ENCODE measurements around the gene EHD4.

EHD4 gene

DNA sequence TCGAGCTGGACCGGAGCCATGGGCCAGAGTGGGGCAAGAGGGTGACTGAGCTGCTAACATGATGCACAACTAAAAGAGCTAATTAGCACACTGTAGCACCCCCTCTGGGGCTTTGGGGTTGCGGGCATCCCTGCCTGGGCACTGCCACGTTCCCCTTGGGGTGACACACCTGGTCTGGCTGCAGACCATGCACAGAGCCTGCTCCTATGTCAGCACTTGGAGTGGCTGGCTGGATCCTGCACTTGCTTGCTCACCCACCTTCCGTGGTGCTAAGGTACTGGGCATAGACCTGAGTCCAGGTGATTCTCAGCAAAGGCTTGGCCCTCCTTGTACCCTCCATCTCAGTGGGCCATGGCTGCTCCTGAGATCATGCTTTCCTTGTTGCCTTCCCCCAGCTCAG, 65.7 kb downstream of the EHD4 start:
- Histone ChIP-seq H3K9ac (no peak overlapping the region), H3K27me3 (ENCODE audit: insufficient read depth, low read depth) (no peaks in the 10 kb centered on the region), H2AFZ (ENCODE audit: low read depth) (no peak overlapping the region), H3K4me2 (no peak overlapping the region), H3K79me2 (ENCODE audit: insufficient read depth, low read depth) (no peaks in the 10 kb centered on the region), H3K36me3 (ENCODE audit: insufficient read depth) (no peaks in the 10 kb centered on the region), H3K27ac (no peak overlapping the region), H4K20me1 (ENCODE audit: insufficient read depth) (no peaks in the 10 kb centered on the region), H3K4me3 (IDR thresholded peaks at IDR 0.05; ENCODE audit: insufficient read depth, low read depth, low read length) (no peak overlapping the region), H3K4me1 (ENCODE audit: low read depth, poor library complexity, severe bottlenecking) (peaks cover 7% of the 10 kb centered on the region)
- TF ChIP-seq, protein P1, sequence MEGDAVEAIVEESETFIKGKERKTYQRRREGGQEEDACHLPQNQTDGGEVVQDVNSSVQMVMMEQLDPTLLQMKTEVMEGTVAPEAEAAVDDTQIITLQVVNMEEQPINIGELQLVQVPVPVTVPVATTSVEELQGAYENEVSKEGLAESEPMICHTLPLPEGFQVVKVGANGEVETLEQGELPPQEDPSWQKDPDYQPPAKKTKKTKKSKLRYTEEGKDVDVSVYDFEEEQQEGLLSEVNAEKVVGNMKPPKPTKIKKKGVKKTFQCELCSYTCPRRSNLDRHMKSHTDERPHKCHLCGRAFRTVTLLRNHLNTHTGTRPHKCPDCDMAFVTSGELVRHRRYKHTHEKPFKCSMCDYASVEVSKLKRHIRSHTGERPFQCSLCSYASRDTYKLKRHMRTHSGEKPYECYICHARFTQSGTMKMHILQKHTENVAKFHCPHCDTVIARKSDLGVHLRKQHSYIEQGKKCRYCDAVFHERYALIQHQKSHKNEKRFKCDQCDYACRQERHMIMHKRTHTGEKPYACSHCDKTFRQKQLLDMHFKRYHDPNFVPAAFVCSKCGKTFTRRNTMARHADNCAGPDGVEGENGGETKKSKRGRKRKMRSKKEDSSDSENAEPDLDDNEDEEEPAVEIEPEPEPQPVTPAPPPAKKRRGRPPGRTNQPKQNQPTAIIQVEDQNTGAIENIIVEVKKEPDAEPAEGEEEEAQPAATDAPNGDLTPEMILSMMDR (conservative IDR thresholded peaks at IDR 0.05; ENCODE audit: low read depth, low read length): no peak

DNA sequence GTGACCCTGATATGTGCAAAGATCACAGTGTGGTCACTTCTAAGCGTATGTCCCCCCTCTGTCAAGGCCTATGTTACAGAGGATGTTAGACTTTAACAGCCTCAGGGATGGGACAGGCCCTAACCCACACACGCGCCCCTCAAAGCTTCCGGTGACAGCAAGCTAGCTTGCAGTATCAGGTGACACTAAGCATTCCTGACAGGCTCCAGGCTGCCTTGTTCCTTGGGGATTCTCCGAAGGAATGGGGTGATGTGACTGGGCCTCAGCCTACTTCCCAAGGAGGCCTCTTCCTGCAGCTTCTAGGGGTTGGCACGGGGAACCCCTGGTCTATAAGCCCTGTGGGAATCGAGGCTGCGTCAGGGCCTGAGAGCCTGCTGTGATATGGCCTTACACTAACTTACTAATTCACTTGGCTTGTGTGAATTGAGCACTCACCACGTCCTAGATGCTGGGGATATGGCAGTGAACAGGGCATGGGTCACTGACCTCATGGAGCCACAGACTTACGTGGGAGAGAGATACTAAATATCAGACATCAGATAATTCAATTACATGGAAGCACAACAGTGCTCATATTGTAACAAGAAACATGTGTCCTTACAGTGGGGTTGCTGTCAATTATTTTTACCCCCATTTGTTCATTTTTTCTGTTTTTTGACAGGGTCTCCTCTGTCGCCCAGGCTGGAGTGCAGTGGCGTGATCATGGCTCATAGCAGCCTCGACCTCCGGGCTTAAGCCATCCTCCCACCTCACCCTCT, 67.1 kb downstream of the EHD4 start:
- Histone ChIP-seq H3K4me1 (ENCODE audit: low read depth, poor library complexity, severe bottlenecking) (peaks cover 7% of the 10 kb centered on the region), H3K36me3 (ENCODE audit: insufficient read depth) (no peaks in the 10 kb centered on the region), H3K4me2 (no peak overlapping the region), H3K27me3 (ENCODE audit: insufficient read depth, low read depth) (no peaks in the 10 kb centered on the region), H4K20me1 (ENCODE audit: insufficient read depth) (no peaks in the 10 kb centered on the region), H3K4me3 (IDR thresholded peaks at IDR 0.05; ENCODE audit: insufficient read depth, low read depth, low read length) (no peak overlapping the region), H3K79me2 (ENCODE audit: insufficient read depth, low read depth) (no peaks in the 10 kb centered on the region), H2AFZ (ENCODE audit: low read depth) (no peak overlapping the region), H3K9ac (no peak overlapping the region), H3K27ac (no peak overlapping the region)
- TF ChIP-seq, protein P1 (conservative IDR thresholded peaks at IDR 0.05; ENCODE audit: low read depth, low read length): no peak

DNA sequence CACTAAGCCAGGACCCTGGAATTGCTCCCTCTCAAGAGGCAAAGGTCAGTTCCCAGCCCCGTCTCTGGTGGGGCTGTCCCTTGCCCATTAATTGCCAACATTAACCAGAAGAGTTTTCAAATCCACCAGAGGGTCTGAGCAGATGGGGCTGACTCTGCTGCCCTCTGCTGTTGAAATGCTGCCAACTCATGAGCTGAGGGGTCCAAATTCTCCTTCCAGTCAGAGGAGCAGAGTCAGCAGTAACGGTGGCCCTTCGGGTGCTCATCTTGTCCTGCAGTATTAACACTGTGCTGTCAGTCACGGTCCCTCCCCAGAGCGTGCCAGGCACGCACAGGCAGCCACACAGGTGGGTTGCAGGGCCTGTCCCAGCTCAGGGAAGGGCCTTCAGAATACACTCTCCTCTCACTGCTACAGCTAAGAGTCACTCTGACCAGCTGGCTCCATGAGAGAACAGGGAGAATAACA, 67.8 kb downstream of the EHD4 start:
- no peaks in the 10 kb centered on the region for H3K27me3 ChIP-seq (ENCODE audit: insufficient read depth, low read depth)
- peaks cover 7% of the 10 kb centered on the region for H3K4me1 ChIP-seq (ENCODE audit: low read depth, poor library complexity, severe bottlenecking)
- H3K27ac ChIP-seq: no peak overlapping the region
- TF ChIP-seq, protein P1 (conservative IDR thresholded peaks at IDR 0.05; ENCODE audit: low read depth, low read length): peak; percentile 89
- H3K36me3 ChIP-seq (ENCODE audit: insufficient read depth): no peaks in the 10 kb centered on the region
- H4K20me1 ChIP-seq (ENCODE audit: insufficient read depth): no peaks in the 10 kb centered on the region
- no peak overlapping the region for H3K4me3 ChIP-seq (IDR thresholded peaks at IDR 0.05; ENCODE audit: insufficient read depth, low read depth, low read length)
- no peaks in the 10 kb centered on the region for H3K79me2 ChIP-seq (ENCODE audit: insufficient read depth, low read depth)
- no peak overlapping the region for H3K4me2 ChIP-seq
- no peak overlapping the region for H2AFZ ChIP-seq (ENCODE audit: low read depth)
- no peak overlapping the region for H3K9ac ChIP-seq

DNA sequence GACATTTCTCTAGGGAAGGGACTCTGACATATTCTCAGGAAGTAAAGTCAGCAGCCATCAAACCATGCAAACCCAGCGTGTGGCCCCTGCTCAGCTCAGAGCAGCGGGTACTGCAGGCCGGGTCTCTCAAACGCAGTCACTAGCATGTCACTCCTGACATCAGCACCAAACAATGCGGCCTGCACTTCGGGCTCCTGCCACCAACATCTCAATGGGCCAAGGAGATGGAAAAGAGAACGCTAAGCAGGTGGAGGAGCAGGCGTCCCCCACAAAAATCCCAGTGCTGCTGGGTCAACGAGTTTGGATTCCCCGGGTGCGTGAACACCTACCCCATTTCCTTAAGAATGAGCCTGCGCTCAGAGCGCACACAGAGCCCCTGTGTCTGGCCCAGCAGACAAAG, 68.6 kb downstream of the EHD4 start:
- Histone ChIP-seq H3K9ac (no peak overlapping the region), H3K4me2 (no peak overlapping the region), H3K27ac (no peak overlapping the region), H4K20me1 (ENCODE audit: insufficient read depth) (no peaks in the 10 kb centered on the region), H3K79me2 (ENCODE audit: insufficient read depth, low read depth) (no peaks in the 10 kb centered on the region), H3K4me3 (IDR thresholded peaks at IDR 0.05; ENCODE audit: insufficient read depth, low read depth, low read length) (no peak overlapping the region), H3K27me3 (ENCODE audit: insufficient read depth, low read depth) (no peaks in the 10 kb centered on the region), H3K36me3 (ENCODE audit: insufficient read depth) (no peaks in the 10 kb centered on the region), H2AFZ (ENCODE audit: low read depth) (no peak overlapping the region), H3K4me1 (ENCODE audit: low read depth, poor library complexity, severe bottlenecking) (peaks cover 7% of the 10 kb centered on the region)
- TF ChIP-seq, protein P1 (conservative IDR thresholded peaks at IDR 0.05; ENCODE audit: low read depth, low read length): no peak

Data from KMS-11 (cell line).